Keratinocyte (primary cell): ENCODE measurements around the gene TRAPPC10. TPM values are rescaled to one million over a fixed set of nuclear protein-coding genes. Genes with fewer than 3 reads are reported as not detected.

Experiments used
- DNase-seq: peaks from one replicate; pipeline ENCODE4 v3.0.0-alpha.2; 2011; ENCODE audit warnings: low read depth, missing footprints, low spot score
- FAIRE-seq: peaks from 2 replicates; lab custom pipeline; 2011; peaks lifted over from hg19 to GRCh38; lab: Jason Lieb, UNC
- H2AFZ ChIP-seq: 2 replicates; pipeline ENCODE4 v1.6.0; 2012; ENCODE audit warnings: low read length, control low read depth, inconsistent platforms; ENCODE audit not compliant: control insufficient read depth
- H3K27ac ChIP-seq: 2 replicates; pipeline ENCODE4 v1.5.1; 2011; ENCODE audit warnings: low read length; ENCODE audit not compliant: control insufficient read depth, insufficient read depth
- H3K27me3 ChIP-seq: 3 replicates; pipeline ENCODE4 v1.6.0; 2011; ENCODE audit warnings: low read length; ENCODE audit not compliant: control insufficient read depth, insufficient read depth; ENCODE audit errors: extremely low read depth
- H3K36me3 ChIP-seq, 2 experiments: 2 replicates in 1 of 2; 3 replicates in 1 of 2; pipeline ENCODE4 v1.5.1; 2011; ENCODE audit warnings: low read length in 2 of 2, mild to moderate bottlenecking in 1 of 2; ENCODE audit not compliant: control insufficient read depth in 2 of 2, insufficient read depth in 2 of 2; ENCODE audit errors: extremely low read depth in 1 of 2
- H3K4me1 ChIP-seq: 3 replicates; pipeline ENCODE4 v1.5.1; 2011; ENCODE audit warnings: low read length; ENCODE audit not compliant: control insufficient read depth, insufficient read depth; ENCODE audit errors: extremely low read depth
- H3K4me2 ChIP-seq: 3 replicates; pipeline ENCODE4 v1.6.0; 2011; ENCODE audit warnings: low read depth, low read length; ENCODE audit not compliant: control insufficient read depth, insufficient read depth; ENCODE audit errors: extremely low read depth
- H3K4me3 ChIP-seq, 3 experiments: fragments of 200-600 bp in 1 of 3; sonication (generic) in 1 of 3; 2 replicates in 2 of 3; 3 replicates in 1 of 3; pipeline ENCODE4 v1.5.1; 2011 to 2016; ENCODE audit warnings: low read length in 3 of 3, mild to moderate bottlenecking in 3 of 3, control low read depth in 2 of 3, inconsistent platforms in 1 of 3, low read depth in 1 of 3, mixed read lengths in 1 of 3, mixed run types in 1 of 3, moderate library complexity in 1 of 3; ENCODE audit not compliant: control insufficient read depth in 2 of 3, insufficient read depth in 2 of 3; ENCODE audit errors: extremely low read depth in 1 of 3
- H3K79me2 ChIP-seq: 2 replicates; pipeline ENCODE4 v1.6.0; 2012; ENCODE audit warnings: low read length; ENCODE audit not compliant: control insufficient read depth, insufficient read depth
- H3K9ac ChIP-seq: 3 replicates; pipeline ENCODE4 v1.6.0; 2011; ENCODE audit warnings: low read length; ENCODE audit not compliant: control insufficient read depth, insufficient read depth; ENCODE audit errors: extremely low read depth
- H3K9me1 ChIP-seq: 3 replicates; pipeline ENCODE4 v1.6.0; 2011; ENCODE audit warnings: low read length; ENCODE audit not compliant: control insufficient read depth, insufficient read depth; ENCODE audit errors: extremely low read depth
- H3K9me3 ChIP-seq: 2 replicates; pipeline ENCODE4 v1.5.1; 2012; ENCODE audit warnings: low read depth, low read length; ENCODE audit not compliant: control insufficient read depth
- H4K20me1 ChIP-seq: 3 replicates; pipeline ENCODE4 v1.6.0; 2011; ENCODE audit warnings: low read length; ENCODE audit not compliant: control insufficient read depth, insufficient read depth; ENCODE audit errors: extremely low read depth
- CTCF ChIP-seq, 3 experiments: IDR thresholded peaks in 1 of 3; conservative IDR thresholded peaks in 1 of 3; optimal IDR thresholded peaks in 1 of 3; 2 replicates in 2 of 3; 3 replicates in 1 of 3; pipeline versions ENCODE3 to v1.5.1; 2011; ENCODE audit warnings: low read length in 3 of 3, mild to moderate bottlenecking in 3 of 3, moderate library complexity in 2 of 3, control low read depth in 1 of 3, inconsistent platforms in 1 of 3; ENCODE audit not compliant: insufficient read depth in 2 of 3; ENCODE audit errors: extremely low read depth in 1 of 3
- EZH2 ChIP-seq: IDR thresholded peaks from one replicate; pipeline ENCODE4 v1.6.1; 2012; ENCODE audit warnings: inconsistent platforms, mild to moderate bottlenecking, low read length, moderate library complexity
- dilution Hi-C: fragments of 300-500 bp; cut with MboI; formaldehyde crosslinking; loops from one replicate; pipeline ENCODE4 v1.7.0; 2020; ENCODE audit warnings: low sequenced_read_pairs; ENCODE audit not compliant: extremely low pct_ligation_motif_present
- polyA plus RNA-seq, 5 experiments: library from polyadenylated mRNA; depleted of rRNA in 3 of 5; stranded (reverse) in 3 of 5; stranded (forward) in 1 of 5; unstranded in 1 of 5; fragments of >200 nt; gene quantifications; 1 replicate in 1 of 5; 2 replicates in 3 of 5; 3 replicates in 1 of 5; pipeline versions ENCODE4 v1.2.1 to v1.2.3, GENCODE V29; 2011 to 2012; ENCODE audit warnings: missing spikeins in 2 of 5, low read depth in 1 of 5, low replicate concordance in 1 of 5

The TRAPPC10 gene
- polyA plus RNA-seq, 1 donor (not counting 4 experiments of a cell fraction or from before 2014, with no cell fraction given) = 21.6 TPM

DNA sequence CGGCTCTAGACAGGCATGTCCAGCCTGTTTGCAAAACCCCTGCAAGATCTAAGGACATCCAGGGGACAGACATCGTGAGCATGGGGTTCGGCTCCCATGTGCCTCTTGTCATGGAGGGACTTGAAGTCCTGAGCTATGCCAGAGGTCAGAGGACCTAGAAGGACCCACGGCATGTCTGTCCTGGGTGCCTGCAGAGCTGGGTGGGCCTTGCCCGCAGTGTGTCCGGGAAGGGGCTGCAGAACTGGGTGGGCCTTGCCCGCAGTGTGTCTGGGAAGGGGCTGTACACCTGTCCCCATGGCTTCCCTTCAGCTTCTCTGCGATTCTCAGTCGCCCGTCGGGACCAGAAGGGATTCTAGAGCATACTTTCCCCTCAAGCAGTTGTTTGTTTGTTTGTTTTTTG is 20.0 kb upstream of the TRAPPC10 start:
- Histone ChIP-seq H3K9ac (no peak overlapping the region), H3K9me3 (no peaks in the 10 kb centered on the region), H3K27me3 (peaks cover 19% of the 10 kb centered on the region), H3K27ac (no peak overlapping the region), H3K36me3 (no peaks in the 10 kb centered on the region), H3K4me2 (no peak overlapping the region), H3K79me2 (no peaks in the 10 kb centered on the region), H3K4me3 (no peak overlapping the region), H2AFZ (no peak overlapping the region), H3K9me1 (no peaks in the 10 kb centered on the region), H4K20me1 (no peaks in the 10 kb centered on the region), H3K4me1 (no peaks in the 10 kb centered on the region)
- dilution Hi-C loops = no loop called here
- TF ChIP-seq CTCF (optimal IDR thresholded peaks at IDR 0.05 in 1 of 3, IDR thresholded peaks at IDR 0.05 in 1 of 3, conservative IDR thresholded peaks at IDR 0.05 in 1 of 3; ENCODE audit: extremely low read depth in 1 of 3, insufficient read depth in 2 of 3, low read length in 3 of 3) = no peak
- no peak for TF ChIP-seq EZH2
- FAIRE-seq = no peak
- no peak for DNase-seq

DNA sequence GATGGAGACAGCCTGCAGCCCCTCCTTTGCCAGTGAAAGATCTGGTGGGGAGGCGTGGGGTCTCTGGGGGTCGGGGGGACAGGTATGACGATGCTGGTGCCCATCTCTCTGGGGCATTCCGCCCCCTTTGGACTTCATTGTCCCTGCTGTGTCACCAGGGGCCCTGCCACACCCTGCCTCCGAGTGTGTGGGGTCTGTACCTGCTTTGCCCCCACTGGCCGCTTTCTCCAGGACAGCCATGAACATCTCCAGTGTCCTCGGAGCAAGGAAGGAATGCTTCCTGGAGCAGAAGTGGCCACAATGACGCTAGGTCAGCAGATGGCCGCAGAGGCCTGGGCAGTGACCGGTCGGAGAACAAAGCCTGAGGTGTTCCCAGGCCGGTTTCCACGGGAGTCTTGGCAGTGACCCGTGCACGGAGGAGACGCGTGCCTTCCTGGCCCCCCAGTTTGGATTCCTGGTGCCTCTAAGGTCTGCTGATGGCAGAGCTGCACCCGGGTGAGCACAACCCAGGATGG is 18.6 kb upstream of the TRAPPC10 start:
- Histone ChIP-seq H3K27me3 (peaks cover 14% of the 10 kb centered on the region), H3K79me2 (no peaks in the 10 kb centered on the region), H3K9me1 (no peaks in the 10 kb centered on the region), H2AFZ (no peak overlapping the region), H3K27ac (no peak overlapping the region), H3K9ac (no peak overlapping the region), H3K4me3 (no peak overlapping the region), H3K36me3 (no peaks in the 10 kb centered on the region), H4K20me1 (no peaks in the 10 kb centered on the region), H3K4me2 (no peak overlapping the region), H3K4me1 (no peaks in the 10 kb centered on the region), H3K9me3 (no peaks in the 10 kb centered on the region)
- dilution Hi-C loops = no loop called here
- DNase-seq = no peak
- no peak for FAIRE-seq
- TF ChIP-seq CTCF (optimal IDR thresholded peaks at IDR 0.05 in 1 of 3, IDR thresholded peaks at IDR 0.05 in 1 of 3, conservative IDR thresholded peaks at IDR 0.05 in 1 of 3; ENCODE audit: extremely low read depth in 1 of 3, insufficient read depth in 2 of 3, low read length in 3 of 3) = no peak
